ENCODE measurements around the gene RAPGEF1. TPM values are rescaled to one million over a fixed set of nuclear protein-coding genes. Genes with fewer than 3 reads are reported as not detected.

RAPGEF1 gene
- total and polyA plus RNA-seq, 9 of the 15 experiments (the other 6 are each of a cell fraction or from before 2014, with no cell fraction given), result 0.06 to 44.1 (median 19.9) TPM

DNA sequence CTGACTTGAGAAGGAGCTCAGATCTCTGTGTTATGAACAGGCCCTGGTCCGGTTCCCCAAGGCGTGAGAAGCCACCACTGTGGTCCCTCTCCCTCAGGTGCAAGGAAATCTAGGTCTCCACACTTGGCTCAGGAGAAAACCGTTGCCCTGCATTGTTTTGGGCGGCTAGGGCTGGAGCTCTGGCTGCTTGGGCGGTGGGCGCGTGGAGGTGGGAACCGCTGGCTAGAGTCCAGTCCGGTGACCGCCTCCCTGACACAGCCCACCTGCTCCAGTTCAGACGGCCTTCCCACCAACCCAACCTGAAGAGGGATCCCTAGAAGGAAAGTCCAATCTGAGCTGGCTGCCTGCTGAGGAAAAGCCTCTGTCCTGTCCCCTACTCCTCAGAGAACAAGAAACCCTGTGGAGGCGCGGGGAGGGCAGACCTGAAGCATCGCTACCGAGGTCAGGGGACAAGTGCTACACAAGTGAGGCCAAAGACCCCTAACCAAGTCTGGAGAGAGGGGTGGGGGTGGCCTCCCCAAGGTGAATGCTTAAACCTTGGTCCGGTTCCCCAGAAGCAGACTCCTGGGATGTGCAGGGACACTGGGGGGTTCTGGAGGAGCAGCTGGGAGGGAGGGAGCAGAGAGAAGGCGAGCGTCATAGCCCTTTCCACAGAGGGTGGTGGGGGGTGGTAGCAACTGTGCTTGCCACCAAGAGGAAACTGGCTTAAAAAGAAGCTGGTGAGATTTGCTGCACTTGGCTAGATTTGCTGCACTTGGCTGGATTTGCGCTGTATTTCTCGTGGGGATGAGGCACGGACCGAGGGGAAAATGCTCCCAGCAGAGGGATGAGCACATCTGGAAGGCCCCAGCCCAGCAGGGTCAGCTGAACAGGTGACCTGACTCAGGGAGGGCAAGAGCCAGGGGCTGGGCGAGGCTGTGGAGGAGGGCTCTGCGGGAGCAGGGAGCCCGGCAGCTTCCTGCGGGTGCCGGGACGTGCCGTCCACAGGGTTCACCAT is 65.2 kb downstream of the RAPGEF1 start (continued):
- TF ChIP-seq ZNF639 (CRISPR knock-in tag; conservative IDR thresholded peaks at IDR 0.05 in 1 of 2, IDR thresholded peaks at IDR 0.05 in 1 of 2), result no peak

DNA sequence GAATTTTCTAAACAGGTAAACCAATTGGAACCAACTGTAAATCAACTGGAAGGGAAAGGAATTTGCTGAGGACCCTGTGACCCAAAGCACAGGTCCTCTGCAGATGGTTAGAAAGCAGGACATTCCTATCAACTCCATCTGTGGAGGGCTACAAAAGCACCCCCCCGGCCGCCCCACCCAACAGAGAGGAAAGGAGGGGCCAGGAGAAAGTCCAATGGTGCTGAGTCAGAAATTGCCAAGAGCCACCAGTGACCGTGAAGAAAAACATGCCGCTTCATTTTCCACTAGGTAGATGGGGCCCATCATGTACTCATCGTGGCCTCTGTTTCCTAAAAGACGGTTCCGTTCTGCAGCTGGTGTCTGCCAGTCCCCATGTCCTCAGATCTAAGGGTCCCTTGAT is 66.3 kb downstream of the RAPGEF1 start:
- Histone ChIP-seq H3K4me3 (no peak overlapping the region), H3K9me1 (ENCODE audit: control insufficient read depth, insufficient read depth, low read length) (no peaks in the 10 kb centered on the region), H3K4me1 (replicated peaks in 1 of 2; ENCODE audit: control insufficient read depth in 2 of 2, insufficient read depth in 2 of 2, low read length in 2 of 2) (peaks cover 12 to 17% of the 10 kb centered on the region in 2 experiments), H3K4me2 (ENCODE audit: insufficient read depth, low read length) (no peak overlapping the region), H3K9me3 (replicated peaks; ENCODE audit: control insufficient read depth, insufficient read depth, low read depth, low read length) (no peaks in the 10 kb centered on the region), H3K36me3 (ENCODE audit: control insufficient read depth, insufficient read depth, low read length) (no peaks in the 10 kb centered on the region), H2AFZ (ENCODE audit: low read depth, low read length) (no peak overlapping the region), H4K20me1 (replicated peaks; ENCODE audit: control insufficient read depth, insufficient read depth, low read length) (peaks cover 28% of the 10 kb centered on the region; the same call in 1 of the 2 replicates), H3K79me2 (ENCODE audit: control insufficient read depth, insufficient read depth, low read length) (peaks cover 7% of the 10 kb centered on the region; the same call in 1 of the 3 replicates), H3K27ac (ENCODE audit: extremely low read depth, low read depth, low read length) (no peak overlapping the region), H3K27me3 (ENCODE audit: control insufficient read depth in 2 of 2, insufficient read depth in 2 of 2, low read length in 2 of 2) (no peaks in the 10 kb centered on the region), H3K9ac (ENCODE audit: insufficient read depth in 1 of 2, low read depth in 2 of 2, low read length in 2 of 2) (no peak overlapping the region)
- CTCF ChIA-PET (ENCODE audit: low intra/inter-chr PET ratio), result no interaction called here
- ATAC-seq, result no peak
- in situ Hi-C loops (cut with MboI) (no loop called here), intact Hi-C loops (cut with micrococcal nuclease) (no loop called here)
- BruUV-seq (replicated peaks), result no TSS peak
- POLR2A ChIA-PET, result no interaction called here
- no peak for DNase-seq (ENCODE audit: extremely low read depth in 1 of 4, low spot score in 3 of 4)
- no peak for FAIRE-seq
- TF ChIP-seq PHB2 (IDR thresholded peaks at IDR 0.05; ENCODE audit: low read depth) (no peak), THRAP3 (IDR thresholded peaks at IDR 0.05; ENCODE audit: borderline replicate concordance) (no peak), ATF4 (CRISPR knock-in tag; IDR thresholded peaks at IDR 0.05) (no peak), ELK3 (CRISPR knock-in tag; IDR thresholded peaks at IDR 0.05) (no peak), TBP (optimal IDR thresholded peaks at IDR 0.05; ENCODE audit: low read depth, low read length) (no peak), CHD1 (IDR thresholded peaks at IDR 0.05; ENCODE audit: low read length) (no peak), ZNF316 (IDR thresholded peaks at IDR 0.05) (peak; percentile 38; the same call in 1 of the 2 replicates)
- TF ChIP-seq, protein P1, sequence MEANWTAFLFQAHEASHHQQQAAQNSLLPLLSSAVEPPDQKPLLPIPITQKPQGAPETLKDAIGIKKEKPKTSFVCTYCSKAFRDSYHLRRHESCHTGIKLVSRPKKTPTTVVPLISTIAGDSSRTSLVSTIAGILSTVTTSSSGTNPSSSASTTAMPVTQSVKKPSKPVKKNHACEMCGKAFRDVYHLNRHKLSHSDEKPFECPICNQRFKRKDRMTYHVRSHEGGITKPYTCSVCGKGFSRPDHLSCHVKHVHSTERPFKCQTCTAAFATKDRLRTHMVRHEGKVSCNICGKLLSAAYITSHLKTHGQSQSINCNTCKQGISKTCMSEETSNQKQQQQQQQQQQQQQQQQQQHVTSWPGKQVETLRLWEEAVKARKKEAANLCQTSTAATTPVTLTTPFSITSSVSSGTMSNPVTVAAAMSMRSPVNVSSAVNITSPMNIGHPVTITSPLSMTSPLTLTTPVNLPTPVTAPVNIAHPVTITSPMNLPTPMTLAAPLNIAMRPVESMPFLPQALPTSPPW (CRISPR knock-in tag; IDR thresholded peaks at IDR 0.05), result 0 out of 2 replicates have a peak, but pooled peaks have one; percentile 19
- 54% methylated on average over 7 of the region's 7 CpGs for WGBS (ENCODE audit: insufficient coverage, low coverage, missing lambda C conversion rate)
